ENCODE data around the gene FCRL6. TPM values are rescaled to one million over a fixed set of nuclear protein-coding genes. Genes with fewer than 3 reads are reported as not detected.

FCRL6 gene
- total and polyA plus RNA-seq, 3 experiments from 2014 or later = 1.5 to 129 (median 1.8) TPM

GRCh38 chr1:159823406-159823805 lies 21.2 kb downstream of the FCRL6 start:
- H3K4me1 ChIP-seq (ENCODE audit: insufficient read depth, low read length) = peaks cover 49% of the 10 kb centered on the region
- ChIA-PET CTCF (interaction anchor here (0.9 to 1.1 kb wide), 2 partner anchors 24 to 68 kb away, joined by 3 to 5 read pairs; no protein-coding TSS in a partner anchor), POLR2A (no interaction called here)
- H3K27ac ChIP-seq (ENCODE audit: low read depth, low read length) = no peak overlapping the region
- DNase-seq = no peak
- Mint-ChIP-seq H3K36me3 (peaks cover 0 to 6% (median 0%) of the 10 kb centered on the region in 3 donors), H3K27ac (no peak overlapping the region), H3K9me3 (peaks cover 2 to 19% (median 10%) of the 10 kb centered on the region in 5 donors), H3K4me3 (peak overlapping the region in 1 of 7 donors; percentile 14), H3K4me1 (peaks cover 65 to 86% (median 81%) of the 10 kb centered on the region in 3 donors), H3K27me3 (peaks cover 0 to 5% of the 10 kb centered on the region in 2 donors)
- H3K27me3 ChIP-seq (ENCODE audit: insufficient read depth, low read length, poor library complexity, severe bottlenecking) = no peaks in the 10 kb centered on the region
- no peaks in the 10 kb centered on the region for H3K36me3 ChIP-seq (ENCODE audit: insufficient read depth, low read length)
- peaks cover 5% of the 10 kb centered on the region for H3K9me3 ChIP-seq (ENCODE audit: low read length)
- no peak overlapping the region for H3K4me3 ChIP-seq (ENCODE audit: low read length)

GRCh38 chr1:159825564-159825963 lies 23.4 kb downstream of the FCRL6 start:
- no peak for DNase-seq
- peak overlapping the region in 5 of 8 donors; percentile 5 to 90 (median 83) for H3K27ac Mint-ChIP-seq
- peaks cover 8% of the 10 kb centered on the region for H3K9me3 ChIP-seq (ENCODE audit: low read length)
- H3K4me1 ChIP-seq (ENCODE audit: insufficient read depth, low read length) = peaks cover 57% of the 10 kb centered on the region
- no peak overlapping the region for H3K27ac ChIP-seq (ENCODE audit: low read depth, low read length)
- POLR2A ChIA-PET = interaction anchor here (0.9 to 1.1 kb wide), 2 partner anchors 8 to 100 kb away, joined by 3 read pairs; partner anchors contain the start of gene TAGLN2
- peaks cover 12 to 39% (median 27%) of the 10 kb centered on the region in 5 donors for H3K9me3 Mint-ChIP-seq
- no peaks in the 10 kb centered on the region for H3K36me3 ChIP-seq (ENCODE audit: insufficient read depth, low read length)
- H3K4me3 ChIP-seq (ENCODE audit: low read length) = peak overlapping the region; percentile 18
- no peaks in the 10 kb centered on the region for H3K27me3 ChIP-seq (ENCODE audit: insufficient read depth, low read length, poor library complexity, severe bottlenecking)
- peaks cover 82 to 93% (median 89%) of the 10 kb centered on the region in 3 donors for H3K4me1 Mint-ChIP-seq
- H3K4me3 Mint-ChIP-seq = peak overlapping the region; percentile 57 to 90 (median 80)
- H3K27me3 Mint-ChIP-seq = peaks cover 0 to 6% of the 10 kb centered on the region in 2 donors
- CTCF ChIA-PET = interaction anchor here (1.0 to 1.6 kb wide), 4 partner anchors 13 to 67 kb away, joined by 3 to 4 read pairs (median 3); partner anchors contain the start of gene DUSP23
- H3K36me3 Mint-ChIP-seq = peaks cover 5 to 19% (median 6%) of the 10 kb centered on the region in 3 donors

GRCh38 chr1:159826441-159827101 lies 24.4 kb downstream of the FCRL6 start, which contains the start of gene SLAMF8:
Gene SLAMF8, plus strand, starts transcription at chr1:159826873. Its CDS starts 26 bp downstream, at chr1:159826899.
- peak within 1 kb of the TSS; percentile 38 for H3K4me3 ChIP-seq (ENCODE audit: low read length)
- Mint-ChIP-seq H3K4me3 (peak within 1 kb of the TSS; percentile 57 to 90 (median 80)), H3K9me3 (peaks cover 12 to 39% (median 27%) of the 10 kb centered on the region in 5 donors), H3K27ac (peak within 1 kb of the TSS; percentile 55 to 97 (median 88)), H3K36me3 (peaks cover 5 to 19% (median 6%) of the 10 kb centered on the region in 3 donors), H3K27me3 (peaks cover 0 to 6% of the 10 kb centered on the region in 2 donors), H3K4me1 (peaks cover 82 to 90% (median 83%) of the 10 kb centered on the region in 3 donors)
- peak; percentile 33 to 82 (median 51) for DNase-seq
- peak within 1 kb of the TSS; percentile 39 for H3K27ac ChIP-seq (ENCODE audit: low read depth, low read length)
- no peaks in the 10 kb centered on the region for H3K27me3 ChIP-seq (ENCODE audit: insufficient read depth, low read length, poor library complexity, severe bottlenecking)
- H3K36me3 ChIP-seq (ENCODE audit: insufficient read depth, low read length) = no peaks in the 10 kb centered on the region
- CTCF ChIA-PET = interaction anchor here (0.9 to 2.4 kb wide), 8 partner anchors 8 to 67 kb away, joined by 3 to 13 read pairs (median 6); partner anchors contain the start of gene DUSP23
- POLR2A ChIA-PET = interaction anchor here (1.0 to 1.3 kb wide), 2 partner anchors 26 to 97 kb away, joined by 4 read pairs; no protein-coding TSS in a partner anchor
- H3K4me1 ChIP-seq (ENCODE audit: insufficient read depth, low read length) = peaks cover 57% of the 10 kb centered on the region
- peaks cover 8% of the 10 kb centered on the region for H3K9me3 ChIP-seq (ENCODE audit: low read length)

DNA sequence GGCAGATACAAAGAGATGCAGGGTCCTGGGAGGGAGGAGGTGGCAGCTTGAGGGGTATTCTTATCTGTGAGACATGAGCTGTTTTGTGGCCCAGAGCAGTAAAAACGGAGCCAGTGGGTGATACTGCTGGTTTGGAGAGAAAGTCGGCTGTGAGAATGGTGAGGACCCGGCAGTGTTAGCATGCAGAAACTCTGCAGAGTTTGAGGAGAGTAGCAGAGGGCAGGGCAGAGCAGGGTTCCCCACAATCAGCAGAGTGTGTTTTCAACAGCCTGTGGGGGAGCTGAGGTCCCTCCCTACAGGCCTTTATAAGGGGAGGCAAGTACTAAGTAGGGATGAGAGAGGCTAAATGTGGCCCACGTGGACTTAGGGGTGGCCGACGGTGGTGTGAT lies 24.9 kb downstream of the FCRL6 start:
- ChIA-PET CTCF (interaction anchor here (0.9 to 2.4 kb wide), 7 partner anchors 8 to 67 kb away, joined by 3 to 13 read pairs (median 6); partner anchors contain the start of gene DUSP23), POLR2A (interaction anchor here (1.0 to 1.3 kb wide), 3 partner anchors 27 to 96 kb away, joined by 4 to 6 read pairs (median 4); no protein-coding TSS in a partner anchor)
- Histone ChIP-seq H3K36me3 (ENCODE audit: insufficient read depth, low read length) (no peaks in the 10 kb centered on the region), H3K27me3 (ENCODE audit: insufficient read depth, low read length, poor library complexity, severe bottlenecking) (no peaks in the 10 kb centered on the region), H3K9me3 (ENCODE audit: low read length) (peaks cover 8% of the 10 kb centered on the region), H3K27ac (ENCODE audit: low read depth, low read length) (peak overlapping the region; percentile 39), H3K4me1 (ENCODE audit: insufficient read depth, low read length) (peaks cover 57% of the 10 kb centered on the region), H3K4me3 (ENCODE audit: low read length) (peak overlapping the region; percentile 38)
- peaks cover 78 to 87% (median 84%) of the 10 kb centered on the region in 3 donors for H3K4me1 Mint-ChIP-seq
- peak overlapping the region; percentile 57 to 90 (median 80) for H3K4me3 Mint-ChIP-seq
- H3K27ac Mint-ChIP-seq = peak overlapping the region; percentile 55 to 97 (median 88)
- H3K27me3 Mint-ChIP-seq = peaks cover 0 to 6% of the 10 kb centered on the region in 2 donors
- no peak for DNase-seq
- H3K36me3 Mint-ChIP-seq = peaks cover 5 to 19% (median 6%) of the 10 kb centered on the region in 3 donors
- peaks cover 12 to 39% (median 27%) of the 10 kb centered on the region in 5 donors for H3K9me3 Mint-ChIP-seq

DNA sequence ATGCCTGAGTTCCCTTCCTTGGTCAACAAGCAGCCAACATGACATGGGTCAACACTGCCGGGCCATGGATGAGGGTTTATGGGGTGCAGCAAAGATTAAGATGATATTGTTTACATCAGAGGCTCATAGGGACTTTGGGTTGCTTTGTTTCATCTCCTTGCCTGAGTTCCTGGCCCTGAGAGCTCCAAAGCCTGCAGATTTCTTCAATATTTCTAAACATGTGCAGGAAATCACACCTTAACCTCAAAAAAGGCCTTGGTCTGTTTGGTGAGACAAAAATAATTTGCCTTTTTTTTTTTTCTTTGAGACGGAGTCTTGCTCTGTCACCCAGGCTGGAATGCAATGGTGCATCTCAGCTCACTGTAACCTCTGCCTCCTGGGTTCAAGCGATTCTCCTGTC lies 25.4 kb downstream of the FCRL6 start:
- Histone ChIP-seq H3K4me1 (ENCODE audit: insufficient read depth, low read length) (peaks cover 57% of the 10 kb centered on the region), H3K9me3 (ENCODE audit: low read length) (peaks cover 8% of the 10 kb centered on the region), H3K4me3 (ENCODE audit: low read length) (peak overlapping the region; percentile 38), H3K36me3 (ENCODE audit: insufficient read depth, low read length) (no peaks in the 10 kb centered on the region), H3K27ac (ENCODE audit: low read depth, low read length) (peak overlapping the region; percentile 39), H3K27me3 (ENCODE audit: insufficient read depth, low read length, poor library complexity, severe bottlenecking) (no peaks in the 10 kb centered on the region)
- ChIA-PET CTCF (interaction anchor here (0.9 to 2.4 kb wide), 8 partner anchors 9 to 66 kb away, joined by 3 to 13 read pairs (median 6); partner anchors contain the start of gene DUSP23), POLR2A (interaction anchor here (0.7 to 1.3 kb wide), 3 partner anchors 26 to 96 kb away, joined by 4 to 6 read pairs (median 5); no protein-coding TSS in a partner anchor)
- Mint-ChIP-seq H3K27ac (peak overlapping the region; percentile 55 to 97 (median 88)), H3K27me3 (peaks cover 0 to 6% of the 10 kb centered on the region in 2 donors), H3K4me1 (peaks cover 74 to 82% (median 80%) of the 10 kb centered on the region in 3 donors), H3K36me3 (peaks cover 5 to 19% (median 6%) of the 10 kb centered on the region in 3 donors), H3K4me3 (peak overlapping the region; percentile 57 to 90 (median 80)), H3K9me3 (peaks cover 12 to 39% (median 27%) of the 10 kb centered on the region in 5 donors)
- DNase-seq = peak in 1 of 5 donors; percentile 73

GRCh38 chr1:159828176-159828575 lies 26.0 kb downstream of the FCRL6 start:
- Mint-ChIP-seq H3K36me3 (peaks cover 5 to 19% (median 6%) of the 10 kb centered on the region in 3 donors), H3K4me1 (peaks cover 68 to 78% (median 76%) of the 10 kb centered on the region in 3 donors), H3K4me3 (peak overlapping the region; percentile 43 to 90 (median 80)), H3K27me3 (peaks cover 0 to 6% of the 10 kb centered on the region in 2 donors), H3K9me3 (peaks cover 12 to 39% (median 27%) of the 10 kb centered on the region in 5 donors), H3K27ac (peak overlapping the region in 3 of 8 donors; percentile 18 to 83 (median 40))
- Histone ChIP-seq H3K9me3 (ENCODE audit: low read length) (peaks cover 8% of the 10 kb centered on the region), H3K27me3 (ENCODE audit: insufficient read depth, low read length, poor library complexity, severe bottlenecking) (no peaks in the 10 kb centered on the region), H3K27ac (ENCODE audit: low read depth, low read length) (no peak overlapping the region), H3K4me1 (ENCODE audit: insufficient read depth, low read length) (peaks cover 57% of the 10 kb centered on the region), H3K36me3 (ENCODE audit: insufficient read depth, low read length) (no peaks in the 10 kb centered on the region), H3K4me3 (ENCODE audit: low read length) (peak overlapping the region; percentile 38)
- ChIA-PET POLR2A (interaction anchor here (0.7 to 1.1 kb wide), 2 partner anchors 26 to 28 kb away, joined by 5 to 6 read pairs; no protein-coding TSS in a partner anchor), CTCF (interaction anchor here (0.9 to 2.4 kb wide), 6 partner anchors 22 to 118 kb away, joined by 3 to 8 read pairs (median 5); partner anchors contain the start of gene DUSP23)
- no peak for DNase-seq

GRCh38 chr1:159828581-159829272 lies 26.6 kb downstream of the FCRL6 start:
- Mint-ChIP-seq H3K27ac (peak overlapping the region in 2 of 8 donors; percentile 43 to 75), H3K27me3 (peaks cover 0 to 6% of the 10 kb centered on the region in 2 donors), H3K4me1 (peaks cover 64 to 73% (median 70%) of the 10 kb centered on the region in 3 donors), H3K9me3 (peaks cover 12 to 39% (median 27%) of the 10 kb centered on the region in 5 donors), H3K4me3 (peak overlapping the region; percentile 56 to 81 (median 74)), H3K36me3 (peaks cover 7 to 25% (median 7%) of the 10 kb centered on the region in 3 donors)
- Histone ChIP-seq H3K27ac (ENCODE audit: low read depth, low read length) (no peak overlapping the region), H3K27me3 (ENCODE audit: insufficient read depth, low read length, poor library complexity, severe bottlenecking) (no peaks in the 10 kb centered on the region), H3K4me1 (ENCODE audit: insufficient read depth, low read length) (peaks cover 53% of the 10 kb centered on the region), H3K9me3 (ENCODE audit: low read length) (peaks cover 8% of the 10 kb centered on the region), H3K4me3 (ENCODE audit: low read length) (peak overlapping the region; percentile 38), H3K36me3 (ENCODE audit: insufficient read depth, low read length) (no peaks in the 10 kb centered on the region)
- CTCF ChIA-PET = interaction anchor here (0.9 to 2.4 kb wide), 4 partner anchors 29 to 117 kb away, joined by 3 to 6 read pairs (median 5); partner anchors contain the start of gene DUSP23
- DNase-seq = no peak
- POLR2A ChIA-PET = no interaction called here
